NCI-H510A (cell line): ENCODE data around the gene NR4A3.

Experiments
- DNase-seq: peaks from one replicate; lab custom pipeline; 2025; lab: John Stamatoyannopoulos, UW

Gene NR4A3

GRCh38 chr9:99814359-99814758 is 7.3 kb upstream of the NR4A3 start:
- no peak for DNase-seq

DNA sequence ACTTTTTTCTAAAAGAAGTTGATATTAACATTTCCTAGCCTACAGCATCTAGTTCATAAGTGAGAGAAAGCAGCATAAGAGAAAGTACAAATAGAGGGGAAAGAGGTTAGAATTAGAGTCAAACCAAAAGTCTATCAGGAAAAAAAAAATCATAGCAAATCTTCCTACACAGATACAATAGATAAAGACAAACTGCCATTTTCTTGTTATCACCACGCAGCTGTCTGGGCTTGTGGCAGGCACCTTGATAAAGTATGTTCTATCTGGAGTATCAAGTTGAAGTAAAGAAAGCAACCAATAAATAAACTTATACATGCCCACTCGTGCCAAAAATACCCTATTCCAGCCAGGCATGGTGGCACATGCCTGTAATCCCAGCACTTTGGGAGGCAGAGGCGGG is 5.3 kb upstream of the NR4A3 start:
- no peak for DNase-seq

GRCh38 chr9:99818500-99818899 is 3.2 kb upstream of the NR4A3 start:
- DNase-seq, result no peak

GRCh38 chr9:99819123-99819855 is 2.4 kb upstream of the NR4A3 start:
- peak; percentile 65 for DNase-seq

DNA sequence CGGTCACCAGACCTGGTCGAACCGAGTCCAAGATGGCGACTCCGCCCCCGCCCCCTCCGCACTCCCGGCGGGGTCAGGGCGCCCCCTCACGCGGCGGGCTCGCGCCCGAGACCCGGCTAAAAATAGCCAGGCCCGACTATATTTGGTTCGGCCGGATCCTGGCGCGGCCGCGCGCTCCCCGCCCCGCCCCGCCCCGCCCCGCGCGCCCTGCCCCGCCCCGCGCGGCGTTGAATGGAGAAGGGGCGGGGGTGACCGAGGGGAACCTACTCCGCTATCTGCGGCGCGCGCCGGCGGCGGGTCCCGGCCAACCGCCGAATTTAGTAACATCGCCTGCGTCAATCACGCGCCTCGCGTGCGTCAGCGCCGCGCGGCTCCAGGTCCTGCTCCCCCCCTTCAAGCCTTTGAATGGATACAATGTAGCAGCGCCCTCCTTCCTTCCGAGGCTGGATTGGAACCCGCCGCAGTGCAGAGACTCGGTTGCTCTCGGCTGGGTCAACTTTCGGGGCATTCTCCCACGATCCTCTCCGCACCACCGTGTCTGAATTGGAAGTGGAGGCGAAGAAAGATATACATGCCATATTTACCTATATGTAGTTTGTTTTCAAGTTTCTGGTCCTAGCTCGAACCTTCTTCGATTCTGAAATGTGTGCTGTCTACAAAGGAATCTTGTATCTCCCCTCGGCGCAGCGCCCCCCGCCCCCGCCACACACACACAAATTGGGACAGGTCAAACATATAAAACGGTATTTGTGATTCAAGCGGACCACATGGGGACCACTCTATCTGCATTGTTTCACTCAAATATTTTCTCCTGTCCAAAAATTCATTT is 1.6 kb upstream of the NR4A3 start:
- DNase-seq, result peak; percentile 95

GRCh38 chr9:99820685-99821395 is 845 bp upstream of the NR4A3 start:
- peak; percentile 39 for DNase-seq

GRCh38 chr9:99822109-99822805 is 572 bp downstream of the NR4A3 start:
- no peak for DNase-seq

GRCh38 chr9:99822806-99823591 is 1.3 kb downstream of the NR4A3 start:
- DNase-seq, result no peak

DNA sequence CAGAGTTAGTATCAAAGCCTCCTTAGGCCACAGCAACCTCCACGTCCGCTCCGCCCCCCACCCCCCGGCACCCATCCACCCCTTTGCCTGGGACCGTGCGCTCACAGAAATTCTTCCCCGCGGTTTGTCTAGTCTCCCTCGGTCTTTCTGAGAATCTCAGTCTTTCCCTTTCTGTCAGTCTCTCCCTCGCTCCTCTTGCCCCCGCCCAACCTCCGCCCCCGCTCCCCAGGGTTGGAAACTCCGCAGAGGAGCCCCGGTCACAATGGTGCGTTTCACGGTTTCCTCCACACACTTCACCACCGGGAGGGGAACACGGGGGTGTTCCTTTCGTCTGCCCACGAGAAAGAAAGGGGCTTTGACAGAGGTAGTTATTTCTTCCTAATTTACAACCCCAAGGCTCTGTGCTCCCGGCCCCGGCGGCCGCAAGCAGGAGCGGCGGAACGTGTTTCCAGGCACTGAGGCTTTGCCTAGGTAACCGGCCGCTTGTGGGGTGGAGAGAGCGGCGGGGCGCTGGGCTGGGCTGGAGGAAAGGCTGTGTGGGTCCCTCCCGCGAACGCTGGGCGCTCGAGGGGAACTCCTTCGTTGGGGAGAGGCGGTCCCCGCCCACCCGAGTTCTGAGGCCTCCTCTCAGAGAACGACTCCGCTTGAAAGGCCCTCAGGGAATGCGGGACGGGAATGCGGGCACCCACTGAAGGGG is 2.1 kb downstream of the NR4A3 start:
- no peak for DNase-seq

DNA sequence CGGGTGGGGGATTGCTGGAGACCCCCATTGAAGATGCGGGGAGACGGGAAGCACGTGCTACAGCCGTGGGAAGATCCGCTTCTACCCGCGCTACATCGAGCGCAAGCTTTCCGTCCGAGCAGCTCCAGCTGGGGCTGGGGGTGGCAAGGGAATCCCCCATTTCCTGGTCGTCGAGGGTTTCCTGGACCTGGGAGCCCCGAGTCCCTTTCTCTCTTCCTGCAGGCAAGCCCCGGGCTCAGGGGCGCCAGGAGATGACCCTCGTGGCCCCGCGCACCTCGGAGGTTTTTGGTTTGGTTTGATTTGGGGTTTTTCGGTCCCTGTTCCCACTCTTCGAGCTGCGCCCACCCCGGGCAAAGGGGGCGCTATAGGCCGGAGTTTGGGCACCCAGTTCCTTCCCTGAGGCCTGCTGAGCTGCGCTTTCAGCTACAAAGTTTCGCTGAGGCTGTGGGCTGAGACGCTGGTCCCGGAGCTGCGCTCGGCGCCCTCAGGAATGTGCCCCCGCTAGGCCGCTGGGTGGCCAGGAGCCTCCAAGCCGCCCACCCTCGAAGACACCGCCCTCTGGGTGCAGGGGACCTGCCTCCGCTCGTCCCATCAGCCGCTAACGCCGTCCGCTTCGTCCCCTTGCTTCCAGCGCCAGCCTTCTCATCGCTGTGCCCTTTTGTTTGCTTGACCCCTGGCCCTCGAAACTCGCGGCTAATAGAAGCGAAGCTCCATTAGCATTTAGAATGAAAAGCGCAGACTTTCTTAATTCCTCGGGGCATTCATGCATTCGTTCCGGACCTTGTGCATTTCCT is 2.9 kb downstream of the NR4A3 start:
- DNase-seq, result no peak

DNA sequence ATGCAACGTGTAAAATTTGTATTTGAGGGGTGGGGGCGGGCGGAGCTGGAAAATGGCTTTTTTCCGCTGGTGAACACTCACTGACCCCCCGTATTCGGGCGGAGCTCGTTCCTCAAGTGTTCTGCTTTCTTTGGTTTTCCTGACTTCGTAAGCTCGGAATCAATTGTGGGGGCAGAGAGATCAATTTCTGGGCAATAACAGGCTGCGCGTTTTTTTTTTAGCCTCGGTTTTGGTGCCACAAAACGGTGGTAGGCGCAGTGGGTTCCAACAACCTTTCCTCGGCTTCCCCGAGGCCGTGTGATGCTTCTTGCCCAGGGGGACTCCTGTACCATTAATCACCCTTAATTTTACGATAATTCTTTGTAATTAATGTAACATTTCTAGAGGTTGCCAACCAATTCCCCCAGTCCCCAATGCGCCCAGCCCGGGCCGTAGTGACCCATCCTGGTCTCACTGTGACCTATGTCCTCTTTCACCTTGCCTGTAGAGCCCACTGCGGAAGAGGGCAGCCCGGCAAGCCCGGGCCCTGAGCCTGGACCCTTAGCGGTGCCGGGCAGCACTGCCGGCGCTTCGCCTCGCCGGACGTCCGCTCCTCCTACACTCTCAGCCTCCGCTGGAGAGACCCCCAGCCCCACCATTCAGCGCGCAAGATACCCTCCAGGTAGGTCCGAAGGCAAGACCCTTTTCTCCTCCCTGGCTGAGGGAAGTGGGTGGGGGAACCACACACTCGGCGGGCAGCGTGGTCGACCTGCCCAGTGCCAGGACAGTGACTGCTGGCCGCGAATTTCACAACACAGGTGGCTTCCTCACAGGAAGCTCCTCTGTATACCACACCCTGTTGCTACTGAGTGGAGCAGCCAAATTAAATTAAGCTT is 3.7 kb downstream of the NR4A3 start:
- DNase-seq, result no peak

DNA sequence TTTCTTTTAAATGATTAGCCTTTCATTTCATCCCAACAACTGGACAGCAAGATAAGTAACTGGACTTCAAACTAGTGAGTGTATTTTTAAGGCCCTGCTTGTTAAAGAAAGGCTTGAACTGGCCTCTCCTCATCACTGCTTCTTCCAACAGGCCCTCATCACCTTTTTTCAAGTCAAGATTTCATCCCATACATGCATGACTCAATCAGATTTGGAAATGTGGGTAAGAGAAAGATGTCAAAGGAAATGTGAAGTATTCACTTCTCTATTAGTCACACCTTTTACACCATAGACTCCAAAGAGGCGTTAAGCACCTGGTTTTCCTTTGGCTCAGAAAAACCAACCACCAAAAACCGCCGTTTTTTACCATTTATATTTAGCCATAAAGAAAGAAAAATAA is 4.9 kb downstream of the NR4A3 start:
- no peak for DNase-seq

- no peak for DNase-seq
These were observed 5.6 kb downstream of the NR4A3 start for GRCh38 chr9:99827244-99827643.

DNA sequence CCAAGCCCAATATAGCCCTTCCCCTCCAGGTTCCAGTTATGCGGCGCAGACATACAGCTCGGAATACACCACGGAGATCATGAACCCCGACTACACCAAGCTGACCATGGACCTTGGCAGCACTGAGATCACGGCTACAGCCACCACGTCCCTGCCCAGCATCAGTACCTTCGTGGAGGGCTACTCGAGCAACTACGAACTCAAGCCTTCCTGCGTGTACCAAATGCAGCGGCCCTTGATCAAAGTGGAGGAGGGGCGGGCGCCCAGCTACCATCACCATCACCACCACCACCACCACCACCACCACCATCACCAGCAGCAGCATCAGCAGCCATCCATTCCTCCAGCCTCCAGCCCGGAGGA is 6.3 kb downstream of the NR4A3 start:
- no peak for DNase-seq

DNA sequence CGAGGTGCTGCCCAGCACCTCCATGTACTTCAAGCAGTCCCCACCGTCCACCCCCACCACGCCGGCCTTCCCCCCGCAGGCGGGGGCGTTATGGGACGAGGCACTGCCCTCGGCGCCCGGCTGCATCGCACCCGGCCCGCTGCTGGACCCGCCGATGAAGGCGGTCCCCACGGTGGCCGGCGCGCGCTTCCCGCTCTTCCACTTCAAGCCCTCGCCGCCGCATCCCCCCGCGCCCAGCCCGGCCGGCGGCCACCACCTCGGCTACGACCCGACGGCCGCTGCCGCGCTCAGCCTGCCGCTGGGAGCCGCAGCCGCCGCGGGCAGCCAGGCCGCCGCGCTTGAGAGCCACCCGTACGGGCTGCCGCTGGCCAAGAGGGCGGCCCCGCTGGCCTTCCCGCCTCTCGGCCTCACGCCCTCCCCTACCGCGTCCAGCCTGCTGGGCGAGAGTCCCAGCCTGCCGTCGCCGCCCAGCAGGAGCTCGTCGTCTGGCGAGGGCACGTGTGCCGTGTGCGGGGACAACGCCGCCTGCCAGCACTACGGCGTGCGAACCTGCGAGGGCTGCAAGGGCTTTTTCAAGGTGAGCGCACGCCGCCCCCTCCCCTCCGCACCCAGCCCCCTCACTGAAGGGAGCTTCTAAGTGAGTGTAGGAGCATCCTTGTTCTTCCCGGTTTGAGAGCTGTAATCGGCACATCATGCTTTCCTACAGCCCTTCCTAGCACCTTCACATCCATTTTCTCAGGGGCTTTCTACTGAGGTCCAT is 6.9 kb downstream of the NR4A3 start:
- no peak for DNase-seq

GRCh38 chr9:99831857-99832557 is 10.3 kb downstream of the NR4A3 start:
- DNase-seq, result no peak

DNA sequence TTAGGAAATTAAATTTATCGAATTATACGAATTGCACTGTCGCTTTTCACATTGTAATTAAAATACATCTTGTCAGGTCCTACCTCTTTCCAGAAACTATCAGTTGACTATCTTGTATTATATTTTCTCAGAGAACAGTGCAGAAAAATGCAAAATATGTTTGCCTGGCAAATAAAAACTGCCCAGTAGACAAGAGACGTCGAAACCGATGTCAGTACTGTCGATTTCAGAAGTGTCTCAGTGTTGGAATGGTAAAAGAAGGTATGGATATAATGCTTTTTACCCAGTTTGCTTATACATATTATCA is 10.8 kb downstream of the NR4A3 start:
- no peak for DNase-seq

DNA sequence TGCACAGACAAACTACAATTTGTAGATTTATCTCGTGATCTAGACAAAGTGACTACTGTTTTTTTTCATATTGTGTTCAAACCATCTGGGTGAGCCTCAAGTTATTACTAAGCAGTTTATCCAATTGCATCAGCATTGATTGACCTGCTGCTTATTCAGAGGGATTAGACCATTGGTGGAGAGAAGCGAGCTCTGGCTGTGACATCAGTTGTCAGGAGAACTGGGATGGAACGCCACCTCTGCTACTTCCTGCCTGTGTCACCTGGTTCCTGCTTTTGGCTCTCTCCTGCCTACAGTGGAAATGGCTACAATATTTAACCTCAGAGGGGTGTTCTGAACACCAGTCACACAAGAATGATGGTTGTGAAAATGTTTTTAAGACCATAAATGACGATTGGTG is 12.1 kb downstream of the NR4A3 start:
- DNase-seq, result no peak
